Measurements from ENCODE around the gene CEACAM1. TPM values are rescaled to one million over a fixed set of nuclear protein-coding genes. Genes with fewer than 3 reads are reported as not detected.

The CEACAM1 gene
- polyA plus RNA-seq, 1 donor (not counting 4 experiments of a cell fraction or from before 2014, with no cell fraction given), result 2.2 TPM

DNA sequence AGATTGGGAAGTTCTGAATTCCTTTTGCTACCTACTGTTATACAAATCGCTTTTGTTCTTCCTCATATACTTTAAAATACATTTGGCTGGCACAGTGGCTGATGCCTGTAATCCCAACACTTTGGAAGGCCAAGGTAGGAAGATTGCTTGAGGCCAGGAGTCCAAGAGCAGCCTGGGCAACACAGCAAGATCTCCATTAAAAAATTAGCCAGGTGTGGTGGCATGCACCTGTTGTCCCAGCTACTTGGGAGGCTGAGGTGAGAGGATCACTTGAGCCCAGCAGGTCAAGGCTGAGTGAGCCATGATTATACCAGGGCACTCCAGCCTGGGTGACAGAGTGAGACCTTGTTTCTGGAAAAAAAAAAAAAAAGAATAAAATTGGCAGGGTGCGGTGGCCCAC, 51.2 kb downstream of the CEACAM1 start:
- FAIRE-seq, result no peak
- Histone ChIP-seq H2AFZ (ENCODE audit: control insufficient read depth, low read length) (no peak overlapping the region), H4K20me1 (ENCODE audit: control insufficient read depth, extremely low read depth, insufficient read depth, low read length) (no peaks in the 10 kb centered on the region), H3K9me3 (ENCODE audit: control insufficient read depth, low read depth, low read length) (no peaks in the 10 kb centered on the region), H3K79me2 (ENCODE audit: control insufficient read depth, insufficient read depth, low read length) (no peaks in the 10 kb centered on the region), H3K36me3 (ENCODE audit: control insufficient read depth in 2 of 2, extremely low read depth in 1 of 2, insufficient read depth in 2 of 2, low read length in 2 of 2) (no peaks in the 10 kb centered on the region), H3K9me1 (ENCODE audit: control insufficient read depth, extremely low read depth, insufficient read depth, low read length) (no peaks in the 10 kb centered on the region), H3K4me3 (ENCODE audit: control insufficient read depth in 2 of 3, extremely low read depth in 1 of 3, insufficient read depth in 2 of 3, low read depth in 1 of 3, low read length in 3 of 3) (no peak overlapping the region), H3K27ac (ENCODE audit: control insufficient read depth, insufficient read depth, low read length) (no peak overlapping the region), H3K27me3 (ENCODE audit: control insufficient read depth, extremely low read depth, insufficient read depth, low read length) (peaks cover 6% of the 10 kb centered on the region), H3K4me2 (ENCODE audit: control insufficient read depth, extremely low read depth, insufficient read depth, low read depth, low read length) (no peak overlapping the region), H3K9ac (ENCODE audit: control insufficient read depth, extremely low read depth, insufficient read depth, low read length) (no peak overlapping the region), H3K4me1 (ENCODE audit: control insufficient read depth, extremely low read depth, insufficient read depth, low read length) (no peaks in the 10 kb centered on the region)
- TF ChIP-seq EZH2 (IDR thresholded peaks at IDR 0.05; ENCODE audit: low read length), result no peak
- TF ChIP-seq, protein P1, sequence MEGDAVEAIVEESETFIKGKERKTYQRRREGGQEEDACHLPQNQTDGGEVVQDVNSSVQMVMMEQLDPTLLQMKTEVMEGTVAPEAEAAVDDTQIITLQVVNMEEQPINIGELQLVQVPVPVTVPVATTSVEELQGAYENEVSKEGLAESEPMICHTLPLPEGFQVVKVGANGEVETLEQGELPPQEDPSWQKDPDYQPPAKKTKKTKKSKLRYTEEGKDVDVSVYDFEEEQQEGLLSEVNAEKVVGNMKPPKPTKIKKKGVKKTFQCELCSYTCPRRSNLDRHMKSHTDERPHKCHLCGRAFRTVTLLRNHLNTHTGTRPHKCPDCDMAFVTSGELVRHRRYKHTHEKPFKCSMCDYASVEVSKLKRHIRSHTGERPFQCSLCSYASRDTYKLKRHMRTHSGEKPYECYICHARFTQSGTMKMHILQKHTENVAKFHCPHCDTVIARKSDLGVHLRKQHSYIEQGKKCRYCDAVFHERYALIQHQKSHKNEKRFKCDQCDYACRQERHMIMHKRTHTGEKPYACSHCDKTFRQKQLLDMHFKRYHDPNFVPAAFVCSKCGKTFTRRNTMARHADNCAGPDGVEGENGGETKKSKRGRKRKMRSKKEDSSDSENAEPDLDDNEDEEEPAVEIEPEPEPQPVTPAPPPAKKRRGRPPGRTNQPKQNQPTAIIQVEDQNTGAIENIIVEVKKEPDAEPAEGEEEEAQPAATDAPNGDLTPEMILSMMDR (optimal IDR thresholded peaks at IDR 0.05 in 1 of 3, IDR thresholded peaks at IDR 0.05 in 1 of 3, conservative IDR thresholded peaks at IDR 0.05 in 1 of 3; ENCODE audit: extremely low read depth in 1 of 3, insufficient read depth in 2 of 3, low read length in 3 of 3), result no peak
- dilution Hi-C loops (cut with MboI; ENCODE audit: extremely low pct_ligation_motif_present, low sequenced_read_pairs), result no loop called here
- DNase-seq (ENCODE audit: low read depth, low spot score), result no peak

DNA sequence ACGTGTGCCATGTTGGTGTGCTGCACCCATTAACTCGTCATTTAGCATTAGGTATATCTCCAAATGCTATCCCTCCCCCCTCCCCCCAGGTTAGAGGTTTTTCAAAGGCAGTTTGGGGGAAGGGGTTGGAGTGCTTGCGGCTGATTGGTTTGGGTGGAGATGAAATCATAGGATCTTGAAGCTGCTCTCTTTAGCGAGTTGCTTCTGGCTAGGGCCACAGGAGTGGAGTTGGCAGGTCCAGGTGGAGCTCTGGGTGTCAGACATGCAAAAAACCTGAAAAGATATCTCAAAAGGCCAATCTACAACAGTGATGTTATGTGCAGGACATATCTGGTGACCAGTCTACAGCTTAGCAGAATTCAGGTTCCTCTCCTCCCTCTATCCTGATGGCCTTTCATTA, 52.9 kb downstream of the CEACAM1 start:
- no peak for FAIRE-seq
- no peaks in the 10 kb centered on the region for H3K36me3 ChIP-seq (ENCODE audit: control insufficient read depth in 2 of 2, extremely low read depth in 1 of 2, insufficient read depth in 2 of 2, low read length in 2 of 2)
- DNase-seq (ENCODE audit: low read depth, low spot score), result no peak

More for the DNA sequence above, 52.9 kb downstream of the CEACAM1 start:
- Histone ChIP-seq H3K4me3 (ENCODE audit: control insufficient read depth in 2 of 3, extremely low read depth in 1 of 3, insufficient read depth in 2 of 3, low read depth in 1 of 3, low read length in 3 of 3) (no peak overlapping the region), H2AFZ (ENCODE audit: control insufficient read depth, low read length) (no peak overlapping the region), H3K79me2 (ENCODE audit: control insufficient read depth, insufficient read depth, low read length) (no peaks in the 10 kb centered on the region), H3K9me1 (ENCODE audit: control insufficient read depth, extremely low read depth, insufficient read depth, low read length) (no peaks in the 10 kb centered on the region), H3K4me2 (ENCODE audit: control insufficient read depth, extremely low read depth, insufficient read depth, low read depth, low read length) (no peak overlapping the region), H3K27me3 (ENCODE audit: control insufficient read depth, extremely low read depth, insufficient read depth, low read length) (peaks cover 6% of the 10 kb centered on the region), H3K9ac (ENCODE audit: control insufficient read depth, extremely low read depth, insufficient read depth, low read length) (no peak overlapping the region), H3K9me3 (ENCODE audit: control insufficient read depth, low read depth, low read length) (no peaks in the 10 kb centered on the region), H3K27ac (ENCODE audit: control insufficient read depth, insufficient read depth, low read length) (no peak overlapping the region), H4K20me1 (ENCODE audit: control insufficient read depth, extremely low read depth, insufficient read depth, low read length) (no peaks in the 10 kb centered on the region), H3K4me1 (ENCODE audit: control insufficient read depth, extremely low read depth, insufficient read depth, low read length) (no peaks in the 10 kb centered on the region)
- dilution Hi-C loops (cut with MboI; ENCODE audit: extremely low pct_ligation_motif_present, low sequenced_read_pairs), result no loop called here
- TF ChIP-seq, protein P1 (optimal IDR thresholded peaks at IDR 0.05 in 1 of 3, IDR thresholded peaks at IDR 0.05 in 1 of 3, conservative IDR thresholded peaks at IDR 0.05 in 1 of 3; ENCODE audit: extremely low read depth in 1 of 3, insufficient read depth in 2 of 3, low read length in 3 of 3), result no peak
- no peak for TF ChIP-seq EZH2 (IDR thresholded peaks at IDR 0.05; ENCODE audit: low read length)
